COLO668 (cell line): ENCODE measurements around the gene VAV2.
A peak's percentile ranks its signal among the peaks of the same experiment; 100 is the strongest.

Experiments used
- DNase-seq: peaks from one replicate; lab custom pipeline; 2025; ENCODE audit not compliant: unreplicated experiment; lab: John Stamatoyannopoulos, UW

VAV2 gene

DNA sequence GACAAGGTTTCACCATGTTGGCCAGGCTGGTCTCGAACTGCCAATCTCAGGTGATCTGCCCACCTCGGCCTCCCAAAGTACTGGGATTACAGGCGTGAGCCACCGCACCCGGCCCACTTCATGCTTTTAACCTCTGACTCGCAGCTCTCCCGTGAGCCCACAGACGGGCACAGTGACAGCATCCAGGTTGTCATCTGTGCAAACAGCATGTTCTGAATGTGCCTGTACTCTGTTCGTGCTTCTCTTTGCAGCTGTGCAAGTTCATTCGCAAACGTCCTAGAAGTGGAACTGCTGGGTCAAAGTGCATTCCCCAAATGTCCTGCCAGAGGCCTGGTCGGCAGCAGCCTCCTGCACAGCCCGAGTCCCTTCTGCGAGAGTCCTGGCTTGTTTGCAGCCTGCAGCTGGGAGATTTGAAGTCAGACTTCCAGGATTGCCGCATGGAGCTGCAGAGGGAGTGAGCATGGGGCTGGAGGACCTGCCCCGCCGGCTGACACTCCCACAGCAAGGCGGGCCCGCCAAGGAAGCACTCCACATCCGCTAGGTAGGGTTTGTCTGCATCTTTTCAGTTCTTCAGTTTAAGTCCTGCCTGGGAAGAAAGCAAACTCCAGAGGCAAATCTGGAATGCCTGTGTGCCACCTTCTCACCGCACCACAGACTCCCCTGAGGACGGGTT lies 36.6 kb upstream of the VAV2 start:
- DNase-seq = no peak

DNA sequence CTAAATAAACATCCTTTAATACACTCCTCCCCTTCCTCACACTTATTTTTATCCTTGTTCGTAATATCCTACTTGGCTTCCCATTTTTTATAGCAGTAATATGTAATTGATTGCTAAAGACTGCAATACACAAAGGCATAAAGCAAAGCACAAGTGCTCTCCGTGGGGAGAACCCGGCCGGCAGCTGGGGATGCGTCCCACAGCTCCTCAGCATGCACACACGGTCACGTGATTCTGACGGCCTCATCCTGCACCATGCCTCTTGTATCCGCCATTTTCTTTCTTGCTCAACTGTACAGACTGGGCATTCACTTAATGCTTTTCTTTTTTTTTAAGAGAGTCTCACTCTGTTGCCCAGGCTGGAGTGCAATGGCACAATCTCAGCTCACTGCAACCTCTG lies 36.0 kb upstream of the VAV2 start:
- no peak for DNase-seq

DNA sequence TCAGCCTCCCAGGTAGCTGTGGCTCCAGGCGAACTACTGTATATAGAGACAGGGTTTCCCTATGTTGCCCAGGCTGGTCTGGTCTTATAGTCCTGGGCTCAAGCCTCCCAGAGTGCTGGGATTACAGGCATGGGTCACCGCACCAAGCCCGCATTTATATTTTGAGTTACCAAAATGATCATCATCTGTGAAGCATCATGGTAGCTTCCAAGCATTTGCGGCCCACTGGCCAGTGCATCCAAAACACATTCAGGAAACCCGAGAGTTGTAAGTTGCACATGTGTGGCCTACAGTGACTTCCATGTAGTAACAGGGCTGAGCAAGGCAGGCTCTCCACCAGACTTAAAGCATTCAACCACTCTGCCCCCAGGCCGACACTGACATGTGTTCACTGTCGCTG lies 35.4 kb upstream of the VAV2 start:
- DNase-seq = peak; percentile 8

DNA sequence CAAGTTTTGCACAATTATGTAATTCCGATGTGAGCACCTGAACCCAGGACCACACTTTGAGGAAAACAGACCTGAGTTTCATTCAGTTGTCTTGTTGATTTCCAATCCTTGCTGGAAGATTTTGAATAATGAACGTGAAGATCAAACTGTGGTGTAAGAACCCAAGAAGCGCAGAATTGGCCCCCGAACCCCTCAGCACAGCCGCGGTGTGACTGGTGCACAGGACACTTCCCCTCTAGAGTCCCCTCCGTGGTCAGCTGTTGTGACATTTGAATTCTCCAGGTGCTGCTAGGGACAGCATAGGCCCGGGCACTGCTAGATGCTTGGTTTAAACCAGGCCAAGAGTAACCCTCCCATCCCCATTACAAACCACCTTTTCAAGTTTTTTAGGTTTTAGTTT lies 34.9 kb upstream of the VAV2 start:
- no peak for DNase-seq

DNA sequence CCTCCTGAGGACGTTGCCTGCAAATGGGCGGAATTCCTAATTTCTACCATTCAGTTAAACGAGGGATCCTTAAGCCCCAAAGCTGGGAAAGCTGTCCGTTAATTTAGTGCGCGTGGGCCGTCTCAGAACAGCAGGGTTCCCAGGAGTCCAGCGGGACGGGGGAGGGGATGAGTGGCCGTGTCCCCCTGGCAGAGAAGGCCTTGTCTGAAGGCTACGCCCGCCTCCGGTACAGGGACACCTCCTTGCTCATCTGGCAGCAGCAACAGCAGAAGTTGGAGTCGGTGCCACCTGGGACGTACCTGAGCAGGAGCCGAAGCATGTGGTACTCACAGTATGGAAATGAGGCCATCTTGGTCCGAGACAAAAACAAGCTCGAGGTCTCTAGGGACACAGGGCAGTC lies 34.5 kb upstream of the VAV2 start:
- DNase-seq = no peak

DNA sequence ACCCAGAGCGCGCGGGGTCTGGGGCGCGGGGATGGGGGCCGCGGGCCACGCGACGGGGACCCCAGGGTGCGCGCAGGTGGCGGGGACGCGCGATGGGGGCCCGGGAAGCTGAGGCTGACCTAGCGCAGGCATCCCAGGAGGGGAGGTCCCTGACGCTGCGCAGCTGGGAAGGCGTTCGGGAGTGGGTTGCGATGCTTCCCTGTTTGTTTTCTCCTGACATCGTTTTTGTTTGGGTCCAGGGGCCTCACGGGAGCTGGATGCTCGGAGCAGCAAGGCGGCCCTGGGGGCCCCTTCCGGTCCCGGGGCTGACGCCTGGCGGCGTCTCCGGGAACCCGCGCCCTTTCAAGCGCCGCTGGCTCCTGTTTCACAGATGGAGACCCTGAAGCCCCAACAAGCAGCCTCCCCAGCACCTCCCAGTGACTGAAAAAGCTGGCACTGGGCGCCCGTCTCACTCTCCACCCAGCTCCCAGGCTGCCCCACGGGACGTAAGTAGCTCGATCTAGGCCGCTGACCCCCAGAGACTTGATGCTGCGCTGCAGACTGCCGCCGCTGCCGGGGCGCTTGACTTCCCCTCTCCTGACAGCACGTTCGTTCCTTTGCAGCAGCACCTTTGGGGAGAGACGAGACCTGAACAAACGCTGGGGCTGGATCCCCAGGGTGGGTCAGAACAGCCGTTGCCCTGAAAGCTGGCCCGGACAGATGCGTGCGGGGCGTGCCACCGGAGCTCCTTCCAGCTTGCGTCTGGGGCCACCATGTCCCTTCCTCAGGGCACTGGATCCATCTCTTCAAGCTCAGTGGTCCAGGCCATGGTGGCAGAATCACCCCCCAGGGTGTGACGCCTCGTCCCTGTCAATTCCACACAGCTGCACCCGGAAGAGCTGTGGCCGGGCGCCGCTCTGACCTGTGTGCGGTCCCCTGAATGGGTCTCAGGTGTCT lies 33.8 kb upstream of the VAV2 start:
- peak; percentile 59 for DNase-seq

DNA sequence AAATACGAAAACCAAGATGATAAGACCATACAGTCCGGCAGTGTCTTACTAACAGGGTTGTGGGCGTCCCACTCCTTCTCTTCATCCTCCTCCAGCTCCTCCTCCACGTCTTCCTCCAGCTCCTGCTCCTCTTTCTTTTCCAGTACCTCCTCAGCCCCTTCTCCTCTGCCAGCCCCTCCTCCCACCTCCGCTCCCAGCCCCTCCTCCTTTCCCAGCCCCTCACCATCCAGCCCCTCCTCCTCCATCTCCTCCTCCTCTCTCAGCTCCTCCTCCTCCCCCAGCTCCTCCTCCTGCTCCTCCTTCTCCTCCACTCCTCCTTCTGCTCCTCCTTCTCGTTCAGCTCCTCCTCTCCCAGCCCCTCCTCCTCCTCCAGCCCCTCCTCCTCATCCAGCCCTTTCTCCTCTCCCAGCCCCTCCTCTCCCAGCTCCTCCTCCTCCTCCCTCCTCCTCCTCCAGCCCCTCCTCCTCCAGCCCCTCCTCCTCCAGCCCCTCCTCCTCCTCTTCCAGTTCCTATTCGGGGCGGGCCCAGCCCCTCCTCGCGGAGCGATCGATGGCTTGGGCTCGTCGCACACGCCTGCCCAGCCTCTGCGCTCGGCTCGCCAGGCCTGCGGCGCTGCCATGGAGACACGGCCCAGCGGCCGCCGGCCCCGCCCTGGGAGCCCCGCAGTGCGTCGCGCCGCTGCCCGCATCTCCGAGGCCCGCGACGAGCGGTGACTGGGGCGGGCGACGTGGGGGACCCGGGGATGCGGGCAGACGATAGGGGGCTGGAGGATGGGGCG lies 32.9 kb upstream of the VAV2 start, which contains the start of gene BRD3OS:
Gene BRD3OS, plus strand, starts transcription at position 654 of the 778 bp plus-strand sequence. CDS start 1,267 bp downstream, outside the sequence.
- peak; percentile 96 for DNase-seq

DNA sequence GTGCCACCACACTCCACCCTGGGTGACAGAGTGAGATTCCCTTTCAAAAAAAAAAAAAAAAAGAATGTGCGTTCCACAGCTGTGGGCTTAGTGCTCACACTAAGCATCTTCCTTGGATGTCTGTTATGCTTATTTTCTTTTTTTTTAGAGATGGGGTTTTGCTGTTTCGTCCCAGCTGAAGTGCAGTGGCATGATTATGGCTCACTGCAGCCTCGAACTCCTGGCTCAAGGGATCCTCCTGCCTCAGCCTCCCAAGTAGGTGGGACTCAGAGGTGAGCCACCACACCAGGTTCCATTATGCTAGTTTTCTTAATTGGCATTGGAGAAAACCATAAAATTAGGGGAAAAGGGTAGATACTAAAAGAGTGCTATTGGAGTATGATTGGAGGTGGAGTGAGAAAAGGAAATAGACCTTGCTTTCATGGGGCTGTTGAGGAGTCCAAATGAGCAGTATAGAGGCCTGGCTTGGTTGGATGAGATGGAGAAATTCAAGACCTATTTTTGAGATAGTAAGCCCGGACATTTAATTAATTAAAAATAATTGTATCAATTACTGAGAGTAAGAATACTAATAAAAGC lies 32.2 kb upstream of the VAV2 start:
- DNase-seq = no peak

DNA sequence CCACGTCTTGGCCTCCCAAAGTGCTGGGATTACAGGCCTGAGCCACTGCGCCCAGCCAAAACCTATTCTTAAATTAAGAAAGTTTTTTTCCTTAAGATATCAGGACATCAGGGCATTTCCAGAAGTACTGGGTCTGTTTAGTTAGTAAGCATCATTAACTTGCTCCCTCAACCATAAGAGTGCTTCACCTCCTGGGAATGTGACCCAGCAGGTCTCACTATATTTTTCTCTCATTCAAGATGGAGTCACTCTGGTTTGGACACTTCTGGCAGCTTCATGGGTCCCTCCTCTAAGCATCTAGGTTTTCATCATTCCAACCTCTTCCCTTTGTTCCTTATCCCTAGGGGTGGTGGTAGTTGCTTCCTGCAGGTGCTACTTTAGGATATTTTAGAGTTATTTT lies 22.8 kb upstream of the VAV2 start:
- no peak for DNase-seq

DNA sequence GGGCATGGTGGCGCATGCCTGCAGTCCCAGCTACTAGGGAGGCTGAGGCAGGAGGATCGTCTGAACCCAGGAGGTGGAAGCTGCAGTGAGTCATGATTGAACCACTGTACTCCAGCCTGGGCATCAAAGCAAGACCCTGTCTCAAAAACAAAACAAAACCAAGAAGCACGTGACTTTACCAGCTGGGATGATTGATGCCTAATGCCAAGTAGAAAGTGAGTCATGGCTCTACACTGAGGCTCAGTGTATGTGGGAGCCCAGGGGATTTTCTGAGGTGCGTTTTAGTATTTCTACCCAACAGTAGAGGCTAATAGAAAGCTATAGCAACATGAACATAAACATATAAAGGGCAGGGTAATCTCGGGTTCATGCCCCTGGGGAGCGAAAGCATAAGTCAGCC lies 19.3 kb upstream of the VAV2 start:
- DNase-seq = no peak

DNA sequence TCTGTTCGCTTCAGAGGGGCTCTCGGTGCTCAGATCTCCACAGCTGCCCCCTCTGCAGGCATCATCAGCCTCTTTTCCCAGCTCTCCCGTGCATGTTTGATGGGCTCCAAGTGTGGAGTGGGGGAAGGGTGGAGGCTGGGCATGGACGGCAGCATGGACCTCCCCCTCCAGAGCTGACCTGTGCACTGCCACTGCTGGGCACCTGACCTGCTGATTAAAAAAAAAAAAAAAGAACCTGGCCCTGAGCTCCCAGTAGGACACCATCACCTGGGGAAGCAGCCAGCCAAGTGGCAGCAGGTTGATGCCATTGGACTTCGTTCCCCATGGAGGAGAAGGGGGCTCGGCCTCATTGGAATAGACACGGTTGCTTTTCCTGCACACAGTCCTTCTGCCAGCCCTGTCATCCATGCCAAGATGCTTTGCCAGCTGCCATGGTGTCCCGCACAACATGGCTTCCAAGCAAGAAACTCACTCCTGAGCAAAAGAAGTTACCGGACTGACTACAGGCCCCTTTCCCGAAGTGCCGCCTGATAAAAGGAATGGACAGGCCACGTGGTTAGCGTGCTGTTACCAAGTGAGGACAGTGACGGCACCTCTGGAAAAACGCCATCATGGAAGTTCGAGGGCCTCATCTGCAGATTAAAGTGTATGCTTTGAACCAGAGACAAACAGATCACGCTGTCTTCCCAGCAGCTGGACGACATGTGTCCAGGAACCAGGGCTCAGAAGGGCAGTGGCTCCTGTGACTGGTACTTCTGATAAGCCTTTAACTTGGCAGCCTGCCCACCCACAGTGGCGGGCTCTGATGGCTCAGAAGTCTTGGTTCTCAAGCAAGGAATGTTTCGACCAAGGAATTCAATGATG lies 18.4 kb upstream of the VAV2 start:
- DNase-seq = no peak

DNA sequence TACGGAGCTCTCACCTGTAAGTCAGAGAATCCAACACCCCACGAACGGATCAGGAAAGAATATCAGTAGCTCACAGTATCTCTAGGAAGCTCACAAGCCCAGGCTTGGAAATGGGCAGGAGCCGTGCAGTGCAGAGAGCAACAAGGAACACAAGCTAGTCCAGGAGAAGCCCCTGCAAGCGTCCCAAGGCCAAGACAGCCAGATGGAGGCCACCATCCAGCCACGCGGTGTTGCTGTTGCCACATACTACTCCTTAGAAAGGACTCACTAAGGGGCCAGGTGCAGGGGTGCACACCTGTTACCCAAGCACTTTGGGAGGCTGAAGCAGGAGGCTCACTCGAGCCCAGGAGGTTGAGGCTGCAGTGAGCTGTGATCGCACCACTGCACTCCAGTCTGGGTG lies 15.4 kb upstream of the VAV2 start:
- no peak for DNase-seq

DNA sequence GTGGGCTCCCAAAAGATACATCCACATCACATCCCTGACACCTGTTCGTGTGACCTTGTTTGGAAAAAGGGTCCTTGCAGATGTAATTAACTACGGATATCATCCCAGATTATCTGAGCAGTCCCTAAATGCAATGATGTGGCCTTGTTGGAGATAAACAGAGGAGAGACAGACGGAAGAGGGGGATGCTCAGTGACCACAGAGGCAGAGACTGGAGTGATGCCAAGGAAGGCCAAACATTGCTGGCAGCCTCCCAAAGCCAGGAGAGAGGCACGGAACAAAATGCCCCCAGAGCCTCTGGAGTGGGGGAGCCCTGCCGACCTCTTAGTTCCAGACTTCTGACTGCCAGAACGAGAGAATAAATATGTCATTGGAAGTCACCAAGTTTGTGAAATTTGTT lies 15.0 kb upstream of the VAV2 start:
- peak; percentile 11 for DNase-seq

DNA sequence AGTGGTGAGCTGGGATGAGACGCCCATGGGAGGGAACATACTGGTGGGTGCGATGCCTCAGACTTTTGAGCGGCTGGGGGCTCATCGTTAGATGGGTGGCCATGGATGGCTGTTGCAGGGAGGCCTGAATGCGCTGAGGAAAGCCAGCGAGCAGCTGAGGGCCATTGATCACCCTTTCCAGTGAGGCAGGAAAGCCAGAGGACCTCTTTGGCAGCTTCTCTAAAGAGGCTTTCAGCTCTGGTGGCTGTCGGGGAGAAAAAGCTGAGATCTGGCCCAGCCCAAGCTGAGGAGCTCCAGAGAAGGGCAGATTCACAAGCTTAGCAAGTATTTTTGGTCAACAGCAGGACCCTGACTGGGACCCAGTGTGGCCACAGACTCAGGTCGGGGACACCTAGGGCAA lies 13.3 kb upstream of the VAV2 start:
- DNase-seq = no peak

DNA sequence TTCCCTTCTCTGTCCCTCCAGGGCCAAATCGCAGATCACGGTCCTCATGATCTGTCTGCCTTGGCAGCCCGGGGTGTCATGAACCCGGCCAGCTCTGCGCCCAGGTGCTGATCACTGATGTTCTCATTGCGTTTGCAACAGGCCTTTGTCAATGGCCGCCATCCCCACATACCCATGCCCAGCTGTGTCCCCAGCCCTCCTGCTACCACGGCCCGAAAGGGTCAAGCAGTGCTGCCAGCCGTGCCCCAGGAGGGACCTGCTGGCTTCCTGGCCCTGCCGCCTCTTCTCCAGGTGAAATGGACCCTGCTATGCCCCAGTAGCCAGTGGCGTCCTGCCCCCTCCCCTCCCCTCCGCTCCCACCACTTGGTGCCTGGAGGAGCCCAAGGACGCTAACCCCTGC lies 12.8 kb upstream of the VAV2 start:
- no peak for DNase-seq

DNA sequence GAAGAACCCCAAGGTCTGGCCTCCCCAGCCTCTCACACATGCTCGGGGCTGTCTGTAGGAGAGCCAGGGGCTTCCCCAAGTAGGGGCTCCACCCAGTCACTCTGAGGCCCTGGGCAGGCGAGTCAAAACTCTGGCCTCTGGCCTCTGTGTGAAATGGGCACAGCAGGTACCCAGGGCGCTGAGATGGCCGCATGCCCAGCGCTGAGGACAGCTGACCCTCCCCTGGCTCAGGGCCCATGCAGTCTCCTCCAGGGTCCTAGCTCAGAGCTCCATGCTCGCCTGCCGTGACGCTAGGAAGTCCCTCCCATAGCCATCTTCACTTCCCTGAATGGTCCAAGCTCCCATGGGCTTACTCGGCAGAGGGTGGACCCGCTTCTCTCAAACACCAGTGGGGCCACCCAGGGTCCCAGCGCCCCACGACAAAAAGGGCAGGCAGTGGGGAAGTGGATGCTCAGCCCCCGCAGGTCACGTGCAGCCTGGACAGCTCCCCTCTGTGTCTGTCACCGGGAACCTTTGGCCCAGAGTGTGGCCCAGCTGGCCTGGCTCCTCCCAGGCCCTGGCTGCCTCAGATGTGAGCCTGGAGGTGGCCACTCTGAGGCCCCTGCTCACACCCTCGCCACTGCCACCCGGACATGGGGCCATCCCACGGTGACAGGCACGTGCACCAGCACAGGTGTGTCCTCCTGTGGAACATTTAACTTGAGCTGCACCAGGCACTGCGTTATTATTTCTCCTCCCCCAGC lies 12.2 kb upstream of the VAV2 start:
- no peak for DNase-seq

DNA sequence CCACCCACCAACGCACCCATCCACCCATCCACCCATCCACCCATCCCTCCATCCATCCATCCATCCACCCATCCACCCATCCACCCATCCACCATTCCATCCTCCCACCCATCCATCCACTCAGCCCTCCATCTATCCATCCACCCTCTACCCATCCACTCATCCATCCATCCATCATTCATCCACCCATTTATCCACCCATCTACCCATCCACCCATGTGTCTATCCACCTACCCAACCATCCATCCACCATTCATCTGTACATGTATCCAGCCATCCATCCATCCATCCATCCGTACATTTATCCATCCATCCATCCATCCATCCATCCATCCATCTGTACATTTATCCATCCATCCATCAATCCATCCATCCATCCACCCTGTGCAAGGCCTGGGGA lies 11.1 kb upstream of the VAV2 start:
- no peak for DNase-seq

DNA sequence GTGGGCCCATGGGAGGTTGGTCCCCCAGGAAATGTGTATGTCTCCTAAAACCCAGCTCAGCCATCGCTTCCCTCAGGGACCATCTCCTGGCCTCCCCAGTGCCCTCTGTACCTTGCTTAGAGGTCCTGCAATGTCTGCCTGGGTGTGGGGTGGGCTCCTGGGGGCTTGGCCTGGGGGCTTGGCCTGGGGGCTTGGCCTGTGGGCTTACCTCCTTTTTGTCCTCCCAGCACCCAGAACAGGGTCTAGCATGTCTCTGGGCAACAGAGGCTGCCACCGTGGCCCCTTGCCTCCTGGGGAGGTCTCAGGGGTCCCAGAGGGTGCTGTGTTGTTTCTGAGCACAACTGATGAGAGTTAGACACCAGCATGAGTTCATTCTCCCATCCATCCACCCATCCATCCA lies 10.7 kb upstream of the VAV2 start:
- DNase-seq = no peak

DNA sequence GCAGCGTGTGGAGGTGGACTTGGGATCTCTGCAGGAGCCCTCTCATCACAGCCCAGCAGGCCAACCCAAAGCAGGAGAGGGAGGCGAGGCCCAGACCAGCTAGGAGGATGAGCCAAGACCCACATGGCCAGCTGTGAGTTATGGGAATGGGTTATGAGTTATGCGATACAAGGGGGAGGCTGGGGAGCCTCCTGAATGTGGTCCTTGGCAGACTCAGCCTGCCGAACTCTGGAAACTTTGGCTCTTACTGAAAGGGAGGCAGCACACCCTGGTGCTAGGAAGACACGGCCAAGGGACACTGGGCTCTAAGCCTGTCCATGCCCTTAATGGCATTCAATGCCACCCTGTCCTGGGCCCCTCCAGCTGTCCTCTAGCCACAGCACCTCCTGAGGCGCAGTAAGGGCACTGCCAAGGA lies 7.7 kb upstream of the VAV2 start:
- no peak for DNase-seq
